IPS-NIHi7 (cell line): ENCODE results near the gene CRYBA2.

ENCODE experiments used
- DNase-seq: peaks from one replicate; pipeline ENCODE4 v3.0.0; 2012; ENCODE audit warnings: mixed read lengths; ENCODE audit errors: extremely low spot score

The CRYBA2 gene

GRCh38 chr2:218999021-218999880 lies 6.0 kb upstream of the CRYBA2 start:
- DNase-seq: peak; percentile 54

DNA sequence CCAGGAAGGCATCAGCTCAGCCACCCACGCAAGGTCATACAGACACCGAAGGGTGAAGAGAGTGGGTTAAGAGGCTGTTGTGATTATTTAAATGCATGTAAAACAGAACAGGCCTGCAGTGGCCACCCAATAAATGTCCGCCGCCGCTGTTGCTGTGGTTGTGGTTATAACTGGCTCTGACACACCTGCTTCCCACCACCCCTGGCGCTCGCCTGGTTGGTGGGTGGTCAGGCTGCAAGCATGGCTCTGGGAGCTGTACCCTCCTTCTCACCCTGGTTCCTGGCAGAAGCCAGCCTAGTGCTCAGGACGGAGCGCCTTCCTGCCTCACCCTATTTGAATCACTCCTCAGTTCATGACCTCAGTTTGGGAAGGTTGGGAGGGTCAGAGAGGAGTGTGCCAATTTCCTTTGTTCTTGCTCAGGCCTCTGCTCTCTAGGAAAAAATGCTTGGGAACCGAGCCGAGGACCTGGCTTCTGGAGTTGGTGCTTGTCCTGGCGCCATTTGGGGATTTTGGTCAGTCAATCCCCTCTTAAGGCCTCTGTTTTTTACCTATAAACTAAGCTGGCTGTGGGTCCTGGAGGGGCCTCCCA lies 5.3 kb upstream of the CRYBA2 start:
- no peak for DNase-seq

DNA sequence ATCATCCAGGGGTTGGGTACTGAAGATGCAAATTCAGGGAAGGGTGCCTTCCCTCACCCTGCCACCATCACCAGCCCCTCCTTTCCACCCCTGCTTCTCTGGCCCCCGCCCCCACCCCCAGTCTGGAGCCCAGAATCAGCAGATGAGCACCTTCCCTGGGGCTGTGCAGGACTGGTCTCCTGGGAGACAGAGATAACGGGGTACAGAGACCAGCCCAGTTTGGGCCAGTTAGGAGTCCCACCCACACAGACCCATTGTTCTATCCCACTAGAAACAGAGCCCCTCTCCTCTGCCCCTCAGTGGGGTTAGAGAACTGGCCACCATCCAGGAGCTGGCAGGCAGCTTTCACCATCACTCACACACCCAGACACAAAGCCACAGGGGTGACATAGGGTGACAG lies 4.5 kb upstream of the CRYBA2 start:
- DNase-seq: no peak

DNA sequence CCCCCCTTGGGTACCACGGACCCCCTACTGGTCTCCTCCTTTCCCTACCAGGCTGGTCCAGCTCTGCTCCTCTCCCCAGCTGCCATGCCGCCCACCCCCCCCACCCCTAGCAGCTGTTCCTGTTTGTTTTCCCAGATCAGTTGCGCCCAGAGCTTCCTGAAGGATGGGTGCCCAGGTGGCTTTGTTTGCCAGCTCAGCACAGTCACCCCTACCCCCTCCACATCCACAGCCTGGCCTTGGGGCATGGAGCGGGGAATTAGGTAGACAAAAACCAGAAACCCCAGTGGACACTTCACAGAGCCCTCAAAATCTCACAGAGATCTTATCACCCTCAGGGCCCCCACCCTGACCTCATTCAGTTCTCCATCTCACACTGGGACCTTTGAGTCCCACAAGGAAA lies 3.7 kb upstream of the CRYBA2 start:
- DNase-seq: no peak

DNA sequence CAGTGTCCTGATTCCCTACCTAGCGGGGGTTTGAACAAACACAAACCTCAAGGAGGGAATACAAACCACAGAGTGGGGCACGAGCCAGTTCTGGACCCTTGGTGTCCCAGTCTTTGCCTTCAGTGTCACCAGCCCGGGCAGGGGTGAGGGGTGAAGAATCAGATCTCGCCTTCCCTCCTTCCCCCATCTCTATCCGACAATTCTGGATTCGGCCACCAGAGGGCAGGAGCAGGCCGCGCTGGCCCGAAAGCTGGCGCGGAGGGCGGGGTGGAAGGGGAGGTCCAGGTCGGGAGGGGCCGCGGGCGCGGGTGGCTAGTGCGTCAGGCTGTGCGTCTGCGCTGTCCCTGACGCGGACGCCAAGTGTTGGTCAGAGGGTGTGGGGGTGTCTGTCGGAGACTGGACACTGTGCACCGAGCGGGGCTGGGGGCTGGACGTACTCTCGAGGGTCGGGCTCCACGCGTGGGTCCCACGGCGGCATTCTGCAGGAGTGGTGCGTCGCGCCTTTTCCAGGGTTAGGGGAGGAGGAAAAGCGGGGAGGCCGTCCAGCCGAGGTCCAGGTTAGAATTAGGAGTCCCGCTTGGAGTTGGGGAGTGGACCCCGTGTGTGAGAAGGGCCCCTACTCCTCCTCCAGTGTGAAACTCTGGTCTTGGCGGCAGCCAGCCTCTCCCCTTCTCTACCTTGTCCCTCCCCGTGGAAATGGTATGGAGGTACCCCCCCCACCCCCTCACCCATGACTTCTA lies 2.9 kb upstream of the CRYBA2 start:
- DNase-seq: peak; percentile 89

DNA sequence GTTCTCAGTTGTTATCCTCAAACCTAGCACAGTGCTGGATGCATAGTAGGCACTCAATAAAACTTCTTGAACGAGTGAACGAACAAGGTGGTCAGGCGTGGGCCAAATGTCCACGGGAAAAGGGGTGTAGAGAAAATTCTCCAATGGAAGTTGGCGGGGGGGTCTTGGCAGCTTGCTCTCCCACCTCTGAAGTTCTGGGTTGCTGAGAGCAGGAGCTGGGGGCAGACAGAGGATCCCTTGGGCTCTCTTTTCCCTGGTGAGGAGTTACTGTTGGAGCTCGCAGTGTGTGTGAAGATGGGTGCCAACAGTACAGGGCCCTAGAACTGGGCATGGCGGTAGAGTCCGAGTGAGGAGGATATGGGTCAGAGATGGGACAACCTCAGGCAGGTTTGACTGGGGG lies 2.3 kb upstream of the CRYBA2 start:
- no peak for DNase-seq

DNA sequence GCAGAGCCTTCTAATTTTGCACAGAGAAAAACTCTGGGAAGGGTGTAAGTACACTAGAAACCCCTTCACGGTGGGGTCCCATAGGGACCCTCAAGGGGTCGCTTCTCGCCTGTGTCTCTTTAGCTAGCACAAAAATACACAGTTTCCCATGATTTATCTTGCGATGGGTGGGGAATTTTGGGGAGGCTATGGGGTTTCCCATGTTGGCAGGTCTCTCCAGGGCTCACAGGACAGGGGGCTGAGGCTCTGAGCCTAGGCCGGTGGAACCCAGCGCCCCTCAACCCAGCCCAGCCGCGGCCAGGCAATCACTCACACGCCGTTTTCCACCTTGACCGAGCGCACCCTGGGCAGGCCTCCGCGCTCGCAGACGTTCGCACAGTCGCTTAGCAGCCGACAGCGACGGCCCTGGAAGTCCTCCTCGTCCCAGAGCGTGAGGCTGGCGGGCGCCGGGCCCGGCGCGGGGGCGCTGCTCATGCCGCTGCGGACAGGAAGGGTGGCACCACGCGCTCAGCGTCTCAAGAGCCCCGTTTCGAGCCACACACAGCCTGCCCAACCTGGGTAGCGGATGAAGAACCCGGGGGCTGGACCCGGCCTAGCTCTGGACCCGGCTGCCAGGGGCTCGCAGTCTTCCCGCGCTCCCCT lies 398 bp downstream of the CRYBA2 start:
- DNase-seq: no peak

- DNase-seq: no peak
Measured at GRCh38 chr2:218992196-218992595, 1.0 kb downstream of the CRYBA2 start.

GRCh38 chr2:218991674-218992168 lies 1.5 kb downstream of the CRYBA2 start:
- no peak for DNase-seq

DNA sequence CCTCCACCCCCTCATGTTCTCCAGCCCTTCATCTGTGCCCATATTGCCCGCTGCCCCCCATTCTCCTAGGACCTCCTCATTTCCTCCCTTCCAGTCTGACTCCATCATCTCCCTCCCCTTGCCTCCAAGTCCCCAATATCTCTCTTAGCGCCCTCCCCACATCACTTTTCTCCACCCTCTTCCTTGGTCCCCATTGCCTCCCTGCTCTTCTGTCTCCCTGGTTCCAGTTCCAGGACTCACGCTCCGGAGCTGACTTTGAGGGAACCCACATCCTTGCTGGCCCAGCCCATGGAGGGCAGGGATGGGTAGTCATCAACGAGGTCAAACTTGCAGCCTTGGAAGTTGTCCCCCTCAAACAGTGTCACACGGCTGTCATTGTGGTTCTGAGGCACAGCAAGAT lies 2.6 kb downstream of the CRYBA2 start:
- no peak for DNase-seq

GRCh38 chr2:218990052-218990451 lies 3.2 kb downstream of the CRYBA2 start:
- no peak for DNase-seq

GRCh38 chr2:218988650-218989049 lies 4.6 kb downstream of the CRYBA2 start:
- no peak for DNase-seq

DNA sequence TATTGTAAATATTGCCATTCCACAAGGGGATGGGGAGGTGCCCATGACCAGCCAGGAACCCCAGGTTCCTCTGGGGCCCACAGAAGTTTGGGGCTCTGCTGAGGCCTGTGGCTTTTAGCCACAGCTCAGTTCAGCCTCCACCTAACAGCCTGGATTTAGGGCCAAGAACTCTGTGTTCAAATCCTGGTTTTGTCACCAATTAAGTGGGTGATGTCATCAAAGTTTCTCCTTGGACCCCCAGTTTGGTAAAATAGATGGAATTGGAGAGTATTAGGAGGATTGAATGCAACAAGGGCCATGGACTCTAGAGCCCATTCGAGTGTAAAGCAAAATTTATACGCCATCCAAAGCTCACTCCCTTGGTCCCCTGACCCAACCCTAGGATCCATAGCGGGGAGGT lies 5.1 kb downstream of the CRYBA2 start:
- DNase-seq: no peak

DNA sequence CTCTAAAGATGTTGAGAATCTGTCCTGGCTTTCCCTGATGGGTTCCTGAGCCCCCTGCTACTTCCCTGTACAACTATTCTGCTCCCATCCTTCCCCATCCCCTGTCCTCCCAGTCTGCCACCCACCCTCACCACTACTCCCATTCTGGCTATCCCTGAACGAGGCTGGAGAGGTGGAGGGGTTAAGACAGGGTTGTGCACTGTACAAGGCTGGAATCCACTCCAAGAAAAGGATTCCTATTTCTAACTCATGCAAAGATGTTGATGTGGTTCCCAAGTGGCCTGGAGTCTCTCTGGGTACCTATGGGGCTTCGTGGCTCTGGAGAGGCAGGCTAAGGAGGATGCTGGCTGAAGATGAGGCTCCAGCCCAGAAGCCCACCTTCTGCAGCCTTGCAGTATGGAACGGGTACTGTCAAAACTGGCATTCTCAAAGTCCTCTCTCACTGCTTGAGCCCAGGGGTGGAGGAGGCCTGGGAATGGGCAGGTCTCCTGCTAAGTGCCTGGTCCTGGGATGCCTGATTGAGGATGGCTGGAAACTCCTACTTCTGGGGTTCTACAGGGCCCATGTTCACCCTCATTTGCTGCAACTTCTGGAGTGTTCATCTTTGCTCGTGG lies 7.0 kb downstream of the CRYBA2 start:
- DNase-seq: no peak

- DNase-seq: peak; percentile 57
Measured at GRCh38 chr2:218985325-218986091, 7.7 kb downstream of the CRYBA2 start.

GRCh38 chr2:218985021-218985324 lies 8.2 kb downstream of the CRYBA2 start, which contains the start of gene FEV:
FEV (minus strand) TSS chr2:218985184; CDS start chr2:218985075, 109 bp downstream.
- DNase-seq: no peak

DNA sequence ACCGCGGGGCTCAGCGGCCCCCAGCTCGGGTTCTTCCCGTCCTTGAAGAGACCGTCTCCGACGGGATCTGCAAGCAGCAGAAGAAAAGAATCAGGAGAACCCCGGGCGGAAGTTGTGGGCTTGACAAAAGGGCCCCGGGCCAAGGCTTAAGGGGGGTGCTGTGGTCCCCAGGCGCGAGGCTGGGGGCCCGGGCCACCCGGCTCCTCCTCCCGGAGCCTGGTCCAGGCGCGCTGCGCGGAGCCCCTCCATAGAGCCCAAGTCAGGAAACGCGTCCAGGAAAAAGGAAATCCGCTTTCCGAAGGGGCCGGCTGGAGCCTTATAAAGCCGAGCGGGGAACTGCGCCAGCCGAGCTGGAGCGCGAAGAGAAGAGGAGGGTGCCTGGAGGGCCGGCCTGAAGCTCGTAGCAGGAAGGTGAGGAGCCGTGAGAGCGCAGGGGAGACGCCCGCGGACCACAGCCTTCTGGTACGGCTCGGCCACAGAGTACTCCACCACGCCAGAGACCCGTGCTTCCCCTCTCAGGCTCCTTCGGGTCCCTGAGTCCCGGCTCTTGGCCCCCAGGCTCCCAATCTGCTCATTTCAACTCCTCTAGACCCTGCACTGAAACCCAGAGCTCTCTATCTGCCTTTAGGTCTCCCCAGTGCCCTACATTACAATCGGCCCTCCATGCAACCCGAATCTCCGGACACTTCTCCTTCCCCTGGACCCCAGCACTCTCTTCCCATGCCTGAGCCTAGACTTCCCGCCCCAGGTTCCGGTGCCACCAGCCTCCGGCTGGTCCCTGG lies 8.8 kb downstream of the CRYBA2 start:
- no peak for DNase-seq

GRCh38 chr2:218983934-218984238 lies 9.3 kb downstream of the CRYBA2 start:
- no peak for DNase-seq

DNA sequence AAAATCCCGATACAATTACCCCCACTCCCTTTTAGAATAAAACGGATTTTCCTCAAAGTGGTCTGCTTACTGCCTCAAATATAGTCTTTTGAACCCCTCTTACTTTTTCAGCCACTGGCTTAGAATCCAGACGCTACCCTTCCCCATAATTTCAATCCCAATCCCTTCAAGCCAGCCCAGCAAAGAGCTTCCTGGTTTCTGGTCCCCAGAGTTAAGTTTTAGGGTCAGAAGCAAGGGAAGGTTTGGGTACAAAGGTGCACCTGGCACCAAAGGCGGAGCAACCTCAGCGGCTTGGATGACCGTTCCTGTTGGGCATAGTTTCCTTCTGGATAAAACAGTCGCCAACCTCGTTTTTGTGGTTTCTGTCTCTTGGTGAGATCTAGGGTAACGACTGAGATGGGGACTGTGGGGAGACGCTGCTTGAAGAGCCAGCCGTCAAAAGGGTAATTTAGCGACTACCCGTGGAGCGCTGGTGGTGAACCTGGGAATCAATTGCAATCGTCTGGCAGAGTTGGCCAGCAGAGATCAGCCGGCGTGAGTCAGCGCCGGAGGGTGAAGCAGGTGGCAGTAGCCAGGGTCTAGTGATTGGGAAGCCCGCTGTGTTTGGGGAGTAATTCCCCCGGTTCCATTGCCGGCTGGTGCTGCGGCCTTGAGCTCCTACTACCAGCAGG lies 9.8 kb downstream of the CRYBA2 start:
- no peak for DNase-seq
